GM21717 (cell line): ENCODE data around the gene HOXA4.

ENCODE experiments used
- ATAC-seq: cut with Tn5 transposase; IDR thresholded peaks from one replicate; pipeline ENCODE4 v1.9.1; 2021; ENCODE audit warnings: mild to moderate bottlenecking, moderate library complexity; ENCODE audit not compliant: unreplicated experiment

HOXA4 gene

GRCh38 chr7:27147199-27148030 lies 16.9 kb upstream of the HOXA4 start, which contains the start of gene HOXA6:
Gene HOXA6, minus strand, starts transcription at chr7:27147774. Its CDS starts 25 bp downstream, at chr7:27147749.
- ATAC-seq: no peak

DNA sequence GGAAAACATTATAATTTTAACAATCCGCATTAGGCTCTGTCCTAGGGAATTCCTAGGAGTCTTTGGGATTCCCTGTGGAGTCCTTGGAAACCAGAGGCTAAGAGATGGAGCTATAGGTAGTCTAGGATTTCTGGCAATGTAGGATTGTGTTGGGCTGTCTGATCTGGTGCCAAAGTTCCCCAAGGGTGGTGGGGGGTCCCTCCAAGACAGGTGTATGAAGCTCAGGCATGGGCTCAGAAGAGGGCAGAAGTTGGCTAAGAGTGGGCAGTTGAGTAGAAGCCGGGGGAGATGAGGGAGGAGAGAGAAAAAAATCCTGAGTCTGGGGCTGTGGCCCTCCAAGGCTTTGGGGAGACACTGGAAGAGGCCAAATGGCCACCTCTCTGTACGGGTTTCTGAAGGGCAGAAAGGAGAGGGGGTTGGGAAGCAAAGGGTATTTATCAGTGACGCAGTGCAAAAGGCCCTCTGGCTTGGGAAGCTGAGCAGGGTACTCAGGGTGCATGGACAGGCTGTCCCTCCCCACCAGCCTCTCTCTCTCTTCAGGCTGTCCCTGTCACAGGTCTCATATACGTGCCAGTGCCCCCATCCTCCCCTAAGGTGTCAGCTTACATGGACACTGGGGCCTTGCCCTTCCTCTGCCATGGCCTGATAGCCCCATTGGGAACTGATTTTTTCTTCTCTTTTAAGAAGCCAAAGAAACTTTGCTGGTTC lies 16.1 kb upstream of the HOXA4 start:
- ATAC-seq: no peak

DNA sequence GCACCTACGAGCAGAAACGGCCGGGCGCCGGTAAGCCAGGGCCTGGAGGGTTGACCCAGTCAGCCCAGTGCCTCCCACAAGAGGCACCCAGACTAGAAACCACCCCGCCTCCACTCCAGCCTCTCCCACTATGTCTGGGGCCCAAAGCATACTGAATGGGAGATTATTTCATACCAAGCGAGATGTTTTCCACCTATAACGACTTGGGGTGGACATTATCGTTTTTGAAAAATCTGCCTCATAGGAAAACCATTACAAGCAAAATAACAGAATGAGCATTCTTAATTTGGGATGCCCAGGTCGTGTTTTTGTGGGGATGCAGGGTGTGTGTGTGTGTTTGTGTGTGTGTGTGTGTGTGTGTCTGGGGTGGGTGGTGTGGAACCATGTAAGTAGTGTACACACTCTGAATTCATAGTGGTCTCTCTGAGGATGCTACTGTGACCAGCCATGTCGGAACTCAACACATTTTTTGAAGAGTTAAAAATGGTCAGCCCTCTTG lies 15.4 kb upstream of the HOXA4 start:
- no peak for ATAC-seq

DNA sequence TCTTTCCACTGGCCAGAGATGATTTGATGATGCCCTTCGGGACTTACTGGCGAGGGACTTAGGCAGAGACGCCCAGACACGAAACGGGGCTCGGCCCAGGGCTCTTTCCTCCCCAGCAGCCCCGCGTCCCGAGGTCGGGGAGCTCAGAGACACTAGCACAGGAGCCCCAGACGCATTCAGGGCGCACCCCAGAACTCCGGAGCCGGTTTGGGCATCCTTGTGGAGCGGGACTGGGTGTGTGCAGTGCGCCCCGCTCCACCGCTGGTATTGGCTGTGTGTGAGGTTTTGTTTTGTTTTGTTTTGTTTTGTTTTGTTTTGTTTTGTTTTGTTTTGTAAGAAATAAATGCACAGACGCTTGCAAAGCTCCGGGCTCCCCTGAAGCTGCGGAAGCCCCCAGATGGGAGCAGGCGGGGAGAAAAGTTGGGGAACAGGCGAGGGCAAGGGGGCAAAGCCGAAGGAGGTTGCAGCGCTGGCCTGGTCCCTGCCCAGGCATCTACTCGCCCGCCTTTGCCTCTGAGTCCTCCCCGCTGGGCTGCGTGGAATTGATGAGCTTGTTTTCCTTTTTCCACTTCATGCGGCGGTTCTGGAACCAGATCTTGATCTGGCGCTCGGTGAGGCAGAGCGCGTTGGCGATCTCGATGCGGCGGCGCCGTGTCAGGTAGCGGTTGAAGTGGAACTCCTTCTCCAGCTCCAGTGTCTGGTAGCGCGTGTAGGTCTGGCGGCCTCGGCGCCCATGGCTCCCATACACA lies 14.8 kb upstream of the HOXA4 start:
- no peak for ATAC-seq

DNA sequence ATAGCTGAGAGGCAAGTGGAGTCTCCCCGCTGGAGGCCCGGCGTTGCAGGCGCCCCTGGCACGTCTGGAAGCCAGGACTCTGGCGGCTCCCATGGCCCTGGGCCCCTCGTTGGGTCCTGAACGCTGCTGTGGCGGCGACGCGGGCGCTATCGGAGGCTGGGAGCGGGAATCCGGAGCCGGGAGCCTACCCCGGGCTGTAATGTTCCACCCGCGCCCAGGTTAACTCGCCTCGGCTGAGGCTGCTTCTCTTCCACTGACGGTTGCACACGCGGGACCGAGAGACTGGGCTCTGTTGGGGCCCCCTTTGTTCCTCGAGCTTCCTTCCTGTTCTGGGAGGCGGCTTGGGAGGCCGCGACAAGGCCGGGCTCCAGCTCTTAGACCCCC lies 14.2 kb upstream of the HOXA4 start:
- ATAC-seq: no peak

DNA sequence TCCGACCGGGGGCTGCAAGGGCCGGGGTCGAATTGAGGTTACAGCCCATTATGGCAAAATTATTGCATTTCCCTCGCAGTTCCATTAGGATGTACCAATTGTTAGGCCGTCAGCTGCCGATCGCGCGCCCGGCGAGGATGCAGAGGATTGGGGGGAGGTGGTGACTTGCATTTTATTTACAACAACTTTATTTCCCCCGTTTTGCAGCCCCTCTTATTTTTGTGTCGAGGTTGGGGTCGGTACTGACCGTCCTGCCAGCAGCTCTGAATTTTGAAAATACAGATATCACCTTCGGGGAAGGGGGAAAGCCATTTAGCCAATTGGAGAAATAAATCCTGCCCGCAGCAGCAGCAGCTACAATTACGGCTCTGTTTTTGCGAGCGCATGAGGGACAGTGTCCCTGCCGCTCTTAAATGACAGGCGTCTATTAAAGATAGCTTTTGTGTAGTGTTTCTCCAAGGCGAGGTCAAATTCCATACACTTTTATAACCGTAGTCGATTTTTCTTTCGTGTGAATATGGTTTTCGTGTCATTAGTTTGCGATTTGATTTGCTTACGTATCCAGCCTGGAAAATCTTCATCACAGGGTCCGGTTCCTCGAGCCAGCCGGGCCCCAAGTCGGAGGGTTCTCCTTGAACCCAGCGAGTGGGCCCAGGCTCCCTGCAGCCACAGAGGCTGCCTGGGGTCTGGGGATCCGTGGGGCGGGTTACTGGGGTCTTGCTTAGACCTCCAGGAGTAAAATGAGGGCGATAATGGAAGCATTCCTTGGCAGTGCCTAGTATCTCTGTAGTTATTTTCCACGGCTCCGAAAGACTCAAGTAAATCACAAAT lies 13.6 kb upstream of the HOXA4 start:
- no peak for ATAC-seq

GRCh38 chr7:27143023-27143949 lies 12.7 kb upstream of the HOXA4 start, which contains the start of gene HOXA5:
Gene HOXA5, minus strand, starts transcription at chr7:27143681. Its CDS starts 74 bp downstream, at chr7:27143607.
- no peak for ATAC-seq

DNA sequence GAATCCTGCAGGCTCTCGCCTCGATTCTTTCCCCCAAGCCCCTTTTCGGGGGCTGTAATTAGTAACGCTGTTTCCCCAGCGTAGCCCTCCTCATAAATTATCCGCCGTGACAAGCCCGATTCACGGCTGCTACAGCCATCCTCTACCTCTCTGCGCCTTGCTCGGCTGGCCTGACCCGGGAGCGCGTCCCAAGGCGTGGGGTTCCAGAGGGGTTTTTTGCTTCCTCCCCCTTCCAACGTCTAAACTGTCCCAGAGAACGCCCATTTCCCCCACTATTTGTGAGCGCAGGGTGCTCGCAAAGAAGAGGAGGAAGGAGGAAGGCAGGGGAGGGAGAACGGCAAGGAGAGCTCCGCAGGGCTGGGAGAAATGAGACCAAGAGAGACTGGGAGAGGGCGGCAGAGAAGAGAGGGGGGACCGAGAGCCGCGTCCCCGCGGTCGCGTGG lies 12.0 kb upstream of the HOXA4 start:
- ATAC-seq: no peak

DNA sequence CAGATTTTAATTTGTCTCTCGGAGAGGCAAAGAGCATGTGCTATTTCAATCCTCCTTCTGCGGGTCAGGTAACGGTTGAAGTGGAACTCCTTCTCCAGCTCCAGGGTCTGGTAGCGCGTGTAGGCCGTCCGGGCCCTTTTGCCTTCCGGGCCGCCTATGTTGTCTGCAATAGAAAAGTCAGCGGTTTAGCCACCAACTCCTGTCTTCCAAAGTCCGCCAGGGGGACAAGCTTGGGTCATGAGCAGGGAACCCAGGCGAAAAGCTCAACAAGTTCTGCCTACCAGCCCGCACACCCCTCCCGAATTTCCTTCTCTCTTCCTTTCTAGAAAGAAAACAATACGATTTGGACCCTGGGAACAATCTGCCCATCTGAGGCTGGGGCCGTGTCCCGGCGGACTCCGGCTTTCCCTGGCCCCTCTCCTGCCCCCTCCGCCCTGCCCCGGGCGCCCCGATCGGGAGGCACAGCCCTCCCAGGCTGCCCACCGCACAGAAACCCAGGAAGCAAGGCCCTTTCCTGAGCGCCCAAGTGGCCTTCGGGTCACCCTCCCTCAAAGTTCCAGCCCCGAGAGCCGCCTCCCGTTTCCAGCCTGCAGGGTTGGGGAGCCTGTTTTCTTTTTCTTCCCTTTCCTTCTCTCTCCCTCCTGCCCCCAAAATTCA lies 11.5 kb upstream of the HOXA4 start:
- ATAC-seq: no peak

GRCh38 chr7:27141137-27141922 lies 10.8 kb upstream of the HOXA4 start:
- ATAC-seq: no peak

- ATAC-seq: no peak
Measured at GRCh38 chr7:27140126-27140857, 9.7 kb upstream of the HOXA4 start.

DNA sequence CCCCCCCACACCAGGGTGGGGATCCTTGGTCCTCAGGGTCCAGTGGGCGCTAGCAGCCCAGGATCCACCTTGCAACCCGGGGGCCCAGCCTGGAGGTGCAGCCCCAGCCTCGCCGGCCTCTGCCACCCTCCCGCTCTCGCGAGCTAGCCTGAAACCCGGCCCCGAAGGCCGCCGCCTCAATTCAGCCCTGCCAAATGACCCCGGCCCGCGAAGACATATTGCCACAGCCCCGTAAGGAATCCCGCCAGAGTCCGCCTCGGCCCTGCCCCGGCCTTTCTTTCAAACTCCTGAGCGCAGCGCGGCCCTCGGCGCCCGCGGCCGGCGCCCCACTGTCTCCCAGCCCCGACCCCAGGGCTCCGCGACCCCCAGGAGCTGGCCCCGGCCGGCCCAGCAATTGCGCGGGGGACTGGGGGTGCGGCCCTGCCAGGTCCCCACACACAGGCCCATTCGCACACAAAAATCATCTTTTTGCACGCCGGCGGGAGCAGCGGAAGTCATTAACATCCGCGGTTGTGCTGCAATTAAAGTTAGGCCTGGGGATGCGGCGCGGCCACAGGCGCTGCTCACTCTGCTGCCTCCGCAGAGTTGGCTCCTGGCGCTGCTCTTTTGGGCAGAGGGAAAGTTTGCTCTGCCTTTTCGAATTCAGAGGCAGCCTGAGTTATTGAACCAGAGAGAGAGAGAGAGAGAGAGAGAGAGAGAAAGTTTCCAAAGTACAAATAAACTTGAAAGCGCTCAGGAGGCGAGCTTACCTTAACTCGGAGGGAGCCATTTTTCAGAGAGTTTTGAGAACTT lies 9.0 kb upstream of the HOXA4 start:
- no peak for ATAC-seq

DNA sequence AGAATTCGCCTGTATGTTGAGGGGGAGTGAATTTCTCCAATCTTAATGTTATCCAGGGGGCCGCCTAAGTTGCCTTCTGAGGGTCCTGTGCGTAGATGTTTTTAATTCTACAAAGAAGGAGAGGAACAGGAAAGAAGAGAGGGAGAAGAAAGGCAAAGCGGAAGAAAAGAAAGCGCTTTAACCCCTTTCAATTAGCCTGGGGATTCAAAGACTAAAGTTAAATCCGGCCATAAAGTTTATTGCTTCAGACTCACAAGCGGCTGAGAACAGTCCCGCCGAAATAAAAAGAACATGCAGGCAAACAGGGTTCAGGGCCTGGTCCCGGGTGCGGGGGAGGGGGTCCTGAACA lies 8.4 kb upstream of the HOXA4 start:
- ATAC-seq: no peak

DNA sequence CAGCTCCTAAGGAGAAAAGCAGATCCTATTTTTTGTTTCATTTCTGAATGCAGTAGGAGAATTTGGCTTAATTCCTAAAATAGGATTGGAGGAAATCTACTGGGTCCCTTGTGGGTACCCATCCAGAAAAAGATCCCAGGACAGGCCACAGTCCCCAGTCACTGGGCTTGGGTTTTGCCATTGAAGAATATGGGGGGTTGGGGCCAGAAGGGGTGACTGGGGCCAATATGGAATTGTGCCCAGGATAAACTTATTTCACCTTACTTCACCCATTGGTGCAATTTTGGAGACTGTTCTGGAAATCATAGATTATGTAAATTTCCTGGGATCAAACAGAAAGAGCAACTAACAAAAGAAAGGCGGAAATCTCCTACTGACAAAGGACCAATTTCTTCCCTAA lies 7.9 kb upstream of the HOXA4 start:
- no peak for ATAC-seq

DNA sequence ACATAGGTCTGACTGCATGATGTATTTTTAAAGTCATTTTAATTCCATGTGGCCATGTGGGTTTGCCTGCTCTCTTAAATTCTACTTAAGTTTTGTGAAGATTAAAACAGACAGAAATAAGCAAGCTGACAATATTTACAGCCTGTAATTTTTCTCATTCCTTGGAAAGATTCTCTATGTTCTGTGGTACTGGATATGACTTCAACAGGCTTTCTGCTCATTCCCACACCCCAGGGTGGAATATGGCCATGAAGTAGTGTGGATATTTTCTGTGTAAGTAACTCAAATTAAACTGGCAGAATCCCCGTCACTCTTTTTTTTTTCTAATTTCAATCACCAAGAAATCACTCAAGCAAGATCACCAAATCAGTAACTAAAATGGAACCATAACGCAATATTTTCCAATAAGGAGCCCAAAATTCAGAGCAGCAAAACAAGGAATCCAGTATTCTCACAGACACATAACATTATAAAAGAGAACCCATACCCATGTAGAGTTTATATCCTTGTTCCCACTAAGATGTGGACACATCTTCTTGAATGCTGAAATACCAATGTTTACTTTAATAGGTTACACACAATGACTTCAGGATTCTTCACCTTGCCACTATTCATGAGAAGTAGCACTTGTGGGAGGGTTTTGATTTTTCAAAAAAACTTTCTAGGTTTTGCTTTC lies 7.2 kb upstream of the HOXA4 start:
- ATAC-seq: no peak

- no peak for ATAC-seq
Measured at GRCh38 chr7:27134392-27134791, 3.8 kb upstream of the HOXA4 start.
